Placental pericyte (primary cell): ENCODE results near the gene PI4KA. TPM values are rescaled to one million over a fixed set of nuclear protein-coding genes. Genes with fewer than 3 reads are reported as not detected.

Experiments
- total RNA-seq: library from RNA; depleted of rRNA; stranded (reverse); fragments of >200 nt; gene quantifications from 2 replicates; pipeline ENCODE4 v1.2.3, GENCODE V29; 2012

PI4KA gene
- 63.9 and 68.6 TPM in 2 replicates for total RNA-seq

GRCh38 chr22:20858615-20859416 lies at the start of gene PI4KA, which contains the start of gene SNAP29:
Gene PI4KA (minus strand): TSS chr22:20858811. CDS start chr22:20858725, 86 bp downstream.
Gene SNAP29 (plus strand): TSS chr22:20859007. CDS start chr22:20859111, 104 bp downstream.

GRCh38 chr22:20773793-20774212 lies 84.8 kb downstream of the PI4KA start, which contains the start of gene SERPIND1:
Gene SERPIND1 (plus strand): TSS chr22:20774113. CDS start chr22:20779313, 5,200 bp downstream.

Other genes with a start within 250 kb of the PI4KA start
- gene SERPIND1, start 84.7 kb downstream of the PI4KA start, total RNA-seq, result 0.22 and 0.72 TPM in 2 replicates
- 11.7 and 12.3 TPM in 2 replicates for gene SNAP29, start 196 bp upstream of the PI4KA start, total RNA-seq
- gene CRKL, start 58.6 kb upstream of the PI4KA start, total RNA-seq, result 48.1 and 60.7 TPM in 2 replicates
- under 0.01 and 0.22 TPM in 2 replicates for gene AIFM3, start 108.4 kb upstream of the PI4KA start, total RNA-seq
- 43.3 and 68.9 TPM in 2 replicates for gene LZTR1, start 123.5 kb upstream of the PI4KA start, total RNA-seq
- gene THAP7, start 143.3 kb upstream of the PI4KA start, total RNA-seq, result 22.1 and 36.9 TPM in 2 replicates
- 2.6 and 7.2 TPM in 2 replicates for gene P2RX6, start 156.4 kb upstream of the PI4KA start, total RNA-seq
- gene SLC7A4, start 173.8 kb upstream of the PI4KA start, total RNA-seq, result 0.14 and 3.1 TPM in 2 replicates
- gene LRRC74B, start 187.1 kb upstream of the PI4KA start, total RNA-seq, result 0.14 TPM in 1 of 2 replicates, not detected in the other